ENCODE measurements around the gene MTFR2. TPM values are rescaled to one million over a fixed set of nuclear protein-coding genes. Genes with fewer than 3 reads are reported as not detected.

MTFR2 gene
- total RNA-seq, 4 donors from 2014 or later: 0.62 TPM; not detected in 3

DNA sequence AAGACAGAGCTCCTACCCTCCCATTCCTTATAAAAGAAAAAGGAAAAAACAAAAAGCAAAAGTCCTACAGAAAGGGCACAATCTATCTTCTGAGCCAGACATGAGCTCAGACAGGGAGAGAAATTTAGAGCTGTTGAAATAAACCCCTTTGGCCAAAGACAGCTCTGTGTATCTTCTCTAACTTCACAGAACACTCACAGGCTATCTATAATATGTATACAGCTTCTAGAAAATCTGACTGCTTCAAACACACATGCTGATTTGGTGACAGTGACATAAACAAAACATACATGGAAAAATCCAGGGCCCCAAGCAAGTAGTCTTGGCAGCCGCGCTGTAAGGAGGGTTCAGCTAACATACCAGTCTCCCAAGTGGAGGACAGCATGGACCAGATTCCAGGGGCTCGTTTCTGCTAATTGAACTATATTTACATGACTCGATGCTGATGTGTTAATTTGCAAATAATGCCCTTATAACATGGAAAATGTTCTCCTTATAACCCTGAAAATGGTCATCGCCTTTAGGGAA, 37.0 kb downstream of the MTFR2 start:
- no peak for ATAC-seq
- Histone ChIP-seq H3K27ac (no peak overlapping the region), H3K36me3 (no peaks in the 10 kb centered on the region), H3K27me3 (no peaks in the 10 kb centered on the region), H3K9me3 (no peaks in the 10 kb centered on the region), H3K4me1 (no peaks in the 10 kb centered on the region), H3K4me3 (no peak overlapping the region)
- WGBS, 2 donors (ENCODE audit: low coverage in 1 of 2): 38 to 61% methylated on average over 5 of the region's 5 CpGs
- TF ChIP-seq POLR2A (IDR thresholded peaks at IDR 0.05): no peak

DNA sequence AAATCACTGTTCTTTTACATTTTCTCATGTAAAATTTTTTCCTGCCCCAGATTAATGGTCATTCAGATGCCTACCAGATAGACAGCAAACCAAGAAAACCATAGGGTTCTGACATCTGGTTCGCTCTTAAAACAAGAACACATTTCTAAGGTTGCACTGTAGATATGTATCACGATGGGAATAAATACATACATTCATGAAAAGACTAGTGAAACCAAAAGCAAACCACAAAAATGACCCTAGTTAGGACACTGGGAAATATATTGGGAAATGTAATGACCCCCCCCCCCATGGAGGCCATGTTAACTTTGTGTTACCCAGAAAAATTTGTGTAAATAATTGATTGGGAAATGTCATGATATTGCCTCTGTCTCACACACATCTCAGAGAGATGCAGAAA, 37.5 kb downstream of the MTFR2 start:
- H3K4me1 ChIP-seq: no peaks in the 10 kb centered on the region
- H3K27ac ChIP-seq: no peak overlapping the region
- no peak for TF ChIP-seq POLR2A (IDR thresholded peaks at IDR 0.05)
- TF ChIP-seq, protein P1, sequence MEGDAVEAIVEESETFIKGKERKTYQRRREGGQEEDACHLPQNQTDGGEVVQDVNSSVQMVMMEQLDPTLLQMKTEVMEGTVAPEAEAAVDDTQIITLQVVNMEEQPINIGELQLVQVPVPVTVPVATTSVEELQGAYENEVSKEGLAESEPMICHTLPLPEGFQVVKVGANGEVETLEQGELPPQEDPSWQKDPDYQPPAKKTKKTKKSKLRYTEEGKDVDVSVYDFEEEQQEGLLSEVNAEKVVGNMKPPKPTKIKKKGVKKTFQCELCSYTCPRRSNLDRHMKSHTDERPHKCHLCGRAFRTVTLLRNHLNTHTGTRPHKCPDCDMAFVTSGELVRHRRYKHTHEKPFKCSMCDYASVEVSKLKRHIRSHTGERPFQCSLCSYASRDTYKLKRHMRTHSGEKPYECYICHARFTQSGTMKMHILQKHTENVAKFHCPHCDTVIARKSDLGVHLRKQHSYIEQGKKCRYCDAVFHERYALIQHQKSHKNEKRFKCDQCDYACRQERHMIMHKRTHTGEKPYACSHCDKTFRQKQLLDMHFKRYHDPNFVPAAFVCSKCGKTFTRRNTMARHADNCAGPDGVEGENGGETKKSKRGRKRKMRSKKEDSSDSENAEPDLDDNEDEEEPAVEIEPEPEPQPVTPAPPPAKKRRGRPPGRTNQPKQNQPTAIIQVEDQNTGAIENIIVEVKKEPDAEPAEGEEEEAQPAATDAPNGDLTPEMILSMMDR (IDR thresholded peaks at IDR 0.05): no peak
- TF ChIP-seq EP300 (IDR thresholded peaks at IDR 0.05): no peak
- no peak for TF ChIP-seq POLR2AphosphoS5 (IDR thresholded peaks at IDR 0.05)
- no peaks in the 10 kb centered on the region for H3K9me3 ChIP-seq
- no peaks in the 10 kb centered on the region for H3K27me3 ChIP-seq
- H3K4me3 ChIP-seq: no peak overlapping the region
- no peak for ATAC-seq
- H3K36me3 ChIP-seq: no peaks in the 10 kb centered on the region
- WGBS, 2 donors (ENCODE audit: low coverage in 1 of 2): 84 to 90% methylated on average over 2 of the region's 2 CpGs

DNA sequence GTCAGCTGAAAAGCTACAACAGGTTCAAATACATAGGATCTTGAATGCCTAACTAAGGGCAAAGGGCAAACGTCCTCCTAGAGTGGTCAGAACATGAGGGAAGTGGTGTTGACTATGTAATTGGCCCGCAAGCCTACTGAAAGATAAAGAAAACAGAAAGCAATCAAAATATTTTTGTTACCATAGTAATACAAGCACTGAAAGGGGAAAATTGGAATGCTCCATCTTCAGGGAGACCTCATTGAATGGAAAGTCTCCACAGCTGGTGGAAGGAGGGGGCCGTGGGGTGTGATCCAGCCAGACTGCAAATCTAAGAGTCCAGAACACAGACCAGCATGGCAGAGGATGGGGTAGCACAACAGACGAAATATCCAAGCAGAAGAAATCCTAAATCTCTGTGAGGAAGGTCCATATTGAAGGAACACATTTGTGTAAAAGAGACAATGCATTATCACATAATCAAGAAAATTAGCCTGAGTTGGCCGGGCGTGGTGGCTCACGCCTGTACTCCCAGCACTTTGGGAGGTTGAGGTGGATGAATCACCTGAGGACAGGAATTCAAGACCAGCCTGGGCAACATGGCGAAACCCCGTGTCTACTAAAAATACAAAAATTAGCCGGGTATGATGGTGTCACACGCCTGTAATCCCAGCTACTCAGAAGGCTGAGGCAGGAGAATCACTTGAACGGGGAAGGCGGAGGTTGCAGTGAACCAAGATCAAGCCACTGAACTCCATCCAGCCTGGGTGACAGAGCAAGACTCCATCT, 39.5 kb downstream of the MTFR2 start:
- no peak for TF ChIP-seq EP300 (IDR thresholded peaks at IDR 0.05)
- TF ChIP-seq POLR2AphosphoS5 (IDR thresholded peaks at IDR 0.05): no peak
- TF ChIP-seq, protein P1 (IDR thresholded peaks at IDR 0.05): no peak
- TF ChIP-seq POLR2A (IDR thresholded peaks at IDR 0.05): no peak
- Histone ChIP-seq H3K9me3 (no peaks in the 10 kb centered on the region), H3K4me1 (no peaks in the 10 kb centered on the region), H3K27ac (no peak overlapping the region), H3K36me3 (no peaks in the 10 kb centered on the region), H3K27me3 (no peaks in the 10 kb centered on the region), H3K4me3 (no peak overlapping the region)
- ATAC-seq: no peak
- 79 to 81% methylated on average over 10 to 13 of the region's 13 CpGs for WGBS, 2 donors (ENCODE audit: low coverage in 1 of 2)

DNA sequence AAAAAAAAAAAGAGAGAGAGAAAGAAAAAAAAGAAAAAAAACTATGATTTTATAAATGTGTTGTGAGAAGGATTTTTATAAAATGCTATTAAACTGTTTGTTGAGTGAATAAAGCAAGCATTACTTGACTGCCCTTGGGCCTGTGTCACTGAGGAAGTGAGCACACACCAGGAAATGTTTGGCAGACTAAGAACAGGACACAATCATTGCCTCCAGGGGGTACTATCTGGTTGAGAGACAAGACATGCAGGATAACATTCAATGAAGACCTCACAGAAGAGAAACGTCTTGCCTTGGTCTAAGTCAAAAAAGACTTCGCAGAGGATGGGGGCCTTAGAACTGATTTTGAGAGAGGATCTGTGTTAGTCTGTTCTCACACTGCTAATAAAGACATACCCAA, 40.6 kb downstream of the MTFR2 start:
- H3K27me3 ChIP-seq: no peaks in the 10 kb centered on the region
- WGBS, 2 donors (ENCODE audit: low coverage in 1 of 2): 90 to 100% methylated on average over 2 of the region's 2 CpGs
- no peak for ATAC-seq
- H3K9me3 ChIP-seq: no peaks in the 10 kb centered on the region
- H3K4me3 ChIP-seq: no peak overlapping the region
- H3K4me1 ChIP-seq: no peaks in the 10 kb centered on the region
- H3K27ac ChIP-seq: no peak overlapping the region
- no peaks in the 10 kb centered on the region for H3K36me3 ChIP-seq
- TF ChIP-seq, protein P1 (IDR thresholded peaks at IDR 0.05): no peak
- TF ChIP-seq POLR2A (IDR thresholded peaks at IDR 0.05) (no peak), EP300 (IDR thresholded peaks at IDR 0.05) (no peak), POLR2AphosphoS5 (IDR thresholded peaks at IDR 0.05) (no peak)

DNA sequence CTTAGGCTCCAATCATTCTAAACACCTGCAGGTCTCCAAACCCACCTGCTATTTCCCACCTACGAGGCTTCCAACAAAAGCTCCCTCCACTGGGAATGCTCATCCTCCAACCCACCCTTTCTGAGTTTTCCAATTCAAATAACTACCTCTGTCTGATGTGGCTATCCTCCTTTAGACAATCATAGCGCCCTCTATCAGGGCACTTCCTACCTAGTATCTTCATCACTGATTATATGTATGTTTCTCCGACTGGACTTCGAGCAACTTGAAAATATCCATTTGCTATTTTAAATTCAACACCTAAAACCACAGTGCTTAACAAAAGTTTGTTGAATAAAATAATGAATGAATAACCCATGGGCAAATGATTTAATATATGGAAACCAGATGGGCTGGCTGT, 41.3 kb downstream of the MTFR2 start:
- TF ChIP-seq, protein P1 (IDR thresholded peaks at IDR 0.05): no peak
- TF ChIP-seq POLR2A (IDR thresholded peaks at IDR 0.05) (no peak), EP300 (IDR thresholded peaks at IDR 0.05) (no peak), POLR2AphosphoS5 (IDR thresholded peaks at IDR 0.05) (no peak)
- no peaks in the 10 kb centered on the region for H3K4me1 ChIP-seq
- no peaks in the 10 kb centered on the region for H3K27me3 ChIP-seq
- 86 to 98% methylated on average over 4 of the region's 4 CpGs for WGBS, 2 donors (ENCODE audit: low coverage in 1 of 2)
- no peak overlapping the region for H3K27ac ChIP-seq
- H3K9me3 ChIP-seq: no peaks in the 10 kb centered on the region
- H3K4me3 ChIP-seq: no peak overlapping the region
- H3K36me3 ChIP-seq: no peaks in the 10 kb centered on the region
- no peak for ATAC-seq

All from gastroesophageal sphincter (tissue), 4 donors.